Bronchial epithelial cell (primary cell): ENCODE data around the gene SLC25A11. TPM values are rescaled to one million over a fixed set of nuclear protein-coding genes. Genes with fewer than 3 reads are reported as not detected.

Experiments
- DNase-seq: peaks from one replicate; pipeline ENCODE4 v3.0.0-alpha.2; 2010; ENCODE audit warnings: low read depth
- FAIRE-seq: peaks from 2 replicates; lab custom pipeline; 2011; peaks lifted over from hg19 to GRCh38; lab: Jason Lieb, UNC
- H3K27me3 ChIP-seq: 2 replicates; pipeline ENCODE4 v1.5.1; 2011; ENCODE audit warnings: low read length; ENCODE audit not compliant: control insufficient read depth, insufficient read depth
- H3K36me3 ChIP-seq: 2 replicates; pipeline ENCODE4 v1.5.1; 2011; ENCODE audit warnings: low read length; ENCODE audit not compliant: control insufficient read depth, insufficient read depth
- H3K4me3 ChIP-seq: 2 replicates; pipeline ENCODE4 v1.5.1; 2011; ENCODE audit warnings: mild to moderate bottlenecking, low read depth, low read length, control low read depth
- CTCF ChIP-seq: IDR thresholded peaks from 2 replicates; pipeline ENCODE4 v1.5.1; 2011; ENCODE audit warnings: mild to moderate bottlenecking, moderate library complexity, low read length, control low read depth, inconsistent platforms; ENCODE audit not compliant: insufficient read depth, severe bottlenecking
- total RNA-seq: library from RNA; depleted of rRNA; stranded (reverse); fragments of >200 nt; gene quantifications from 2 replicates; pipeline ENCODE4 v1.2.1, GENCODE V29; 2014

SLC25A11 gene
- total RNA-seq: 51.6 and 71.8 TPM in 2 replicates

DNA sequence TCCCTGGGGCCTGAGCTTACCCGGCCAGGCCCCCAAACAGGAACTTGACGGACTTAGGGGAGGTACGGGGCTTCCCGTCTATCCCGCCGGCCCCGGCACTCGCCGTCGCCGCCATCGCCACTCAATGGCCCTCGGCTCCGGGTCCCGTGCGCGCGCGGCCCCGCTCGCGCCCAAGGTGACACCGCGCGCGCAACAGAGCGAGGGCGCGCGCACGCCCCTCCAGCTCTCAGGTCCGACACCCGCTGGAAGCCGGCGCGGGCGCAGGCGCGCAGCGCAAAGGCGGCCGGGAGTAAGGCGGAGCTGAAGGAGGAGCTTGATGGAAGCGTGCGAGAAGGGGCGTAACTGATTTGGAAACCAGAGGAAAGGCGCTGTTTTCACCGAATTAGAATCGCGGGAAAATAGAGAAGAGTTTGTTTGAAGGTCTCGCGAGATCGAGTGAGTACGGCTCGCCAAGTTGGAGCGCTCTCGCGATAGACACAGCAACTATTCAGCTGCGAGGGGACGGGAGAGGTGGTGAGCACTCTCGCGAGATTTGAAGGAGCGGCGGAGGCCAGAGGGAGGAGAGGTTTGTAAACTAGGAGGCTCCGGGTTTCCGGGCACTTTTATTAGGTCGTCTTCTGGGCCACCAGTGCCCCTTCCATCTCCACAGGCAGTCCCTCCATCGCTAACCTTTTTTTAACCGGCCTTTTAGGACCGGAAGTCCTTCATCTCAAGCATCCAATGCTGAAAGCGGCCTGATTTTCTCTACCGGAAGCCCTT, at the start of gene SLC25A11, which contains the start of gene RNF167:
SLC25A11 (minus strand) TSS at position 251 of the 759 bp plus-strand sequence; CDS start at position 115, 136 bp downstream.
RNF167 (plus strand) TSS at position 473 of the 759 bp plus-strand sequence. CDS start 642 bp downstream, outside the sequence.
- no peaks in the 10 kb centered on the region for H3K27me3 ChIP-seq
- TF ChIP-seq CTCF: no peak
- peaks cover 32% of the 10 kb centered on the region for H3K36me3 ChIP-seq
- DNase-seq: peak; percentile 99
- FAIRE-seq: peak; percentile 62
- peak within 1 kb of the TSS; percentile 93 for H3K4me3 ChIP-seq

DNA sequence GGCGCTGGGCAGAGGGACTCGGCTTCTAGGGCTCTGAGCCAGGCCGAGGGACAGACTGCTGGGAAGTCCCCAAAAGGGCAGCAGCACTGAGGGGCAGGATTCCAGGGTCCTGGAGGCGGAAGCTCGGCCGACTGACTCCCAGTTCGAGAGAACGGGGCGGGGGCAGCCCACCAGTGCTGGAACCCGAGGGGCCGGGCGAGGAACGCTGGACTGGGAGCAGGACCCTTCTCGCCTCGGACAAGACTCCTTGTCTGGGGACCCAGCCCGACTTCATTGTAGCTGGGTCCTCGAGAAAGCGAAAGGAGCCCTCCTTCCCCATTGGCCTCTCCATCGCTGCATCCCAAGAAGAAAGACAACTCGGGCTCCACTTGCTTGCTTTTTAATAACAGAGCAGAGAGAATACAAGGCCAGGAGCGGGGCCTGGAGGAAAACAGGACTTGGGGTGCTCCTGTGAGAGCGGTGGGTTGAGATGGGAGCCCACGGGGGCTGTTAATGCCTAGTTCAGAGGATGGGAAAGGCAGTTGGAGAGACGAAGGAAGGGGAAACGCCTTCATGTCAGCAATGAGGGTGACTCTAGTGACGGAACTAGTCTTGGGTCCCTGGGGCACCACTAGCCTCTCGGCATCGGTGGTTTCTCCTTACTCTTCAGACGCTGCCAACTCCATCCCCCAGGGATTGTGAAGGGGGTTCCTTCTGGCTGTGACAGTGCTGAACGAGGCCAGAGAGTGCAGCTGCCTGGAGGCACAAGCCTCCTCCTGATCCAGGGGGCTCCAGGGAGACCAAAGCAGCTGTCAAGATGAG, 48.1 kb upstream of the SLC25A11 start:
- Histone ChIP-seq H3K27me3 (no peaks in the 10 kb centered on the region), H3K4me3 (peak overlapping the region; percentile 87), H3K36me3 (peaks cover 5% of the 10 kb centered on the region)
- FAIRE-seq (no peak), DNase-seq (no peak)
- no peak for TF ChIP-seq CTCF

GRCh38 chr17:4986951-4987766, 47.3 kb upstream of the SLC25A11 start, which contains the start of gene CAMTA2:
Gene CAMTA2 (minus strand): TSS chr17:4987675. CDS start chr17:4986222, 1,453 bp downstream.
- DNase-seq (peak; percentile 36), FAIRE-seq (no peak)
- Histone ChIP-seq H3K27me3 (no peaks in the 10 kb centered on the region), H3K4me3 (peak within 1 kb of the TSS; percentile 87), H3K36me3 (peaks cover 8% of the 10 kb centered on the region)
- TF ChIP-seq CTCF: peak; percentile 80

GRCh38 chr17:4986403-4986802, 46.6 kb upstream of the SLC25A11 start:
- TF ChIP-seq CTCF: no peak
- H3K36me3 ChIP-seq: peaks cover 10% of the 10 kb centered on the region
- H3K27me3 ChIP-seq: no peaks in the 10 kb centered on the region
- no peak for FAIRE-seq
- H3K4me3 ChIP-seq: peak overlapping the region; percentile 87
- DNase-seq: peak; percentile 40

GRCh38 chr17:4982305-4982704, 42.5 kb upstream of the SLC25A11 start:
- no peak overlapping the region for H3K4me3 ChIP-seq
- H3K36me3 ChIP-seq: peaks cover 25% of the 10 kb centered on the region
- no peak for TF ChIP-seq CTCF
- no peak for FAIRE-seq
- no peaks in the 10 kb centered on the region for H3K27me3 ChIP-seq
- DNase-seq: no peak
